ENCODE measurements around the gene CCDC171. TPM values are rescaled to one million over a fixed set of nuclear protein-coding genes. Genes with fewer than 3 reads are reported as not detected.

CCDC171 gene
- total RNA-seq, 1 experiment from 2014 or later: 2.8 TPM

- no peaks in the 10 kb centered on the region for H3K9me3 Mint-ChIP-seq
- no peaks in the 10 kb centered on the region for H3K36me3 Mint-ChIP-seq
- no peak overlapping the region for H3K27ac Mint-ChIP-seq
- POLR2A ChIA-PET: no interaction called here
- TF ChIP-seq NR2C2 (CRISPR knock-in tag; IDR thresholded peaks at IDR 0.05) (no peak), CTCF (IDR thresholded peaks at IDR 0.05) (peak; percentile 34)
- no peaks in the 10 kb centered on the region for H3K27me3 Mint-ChIP-seq (ENCODE audit: low read depth)
- H3K4me1 Mint-ChIP-seq: no peaks in the 10 kb centered on the region; the same call in 1 of the 2 replicates
- CTCF ChIA-PET: interaction anchor here (1.6 kb wide), 1 partner anchor 260 kb away, joined by 7 read pairs; no protein-coding TSS in a partner anchor
- DNase-seq (ENCODE audit: low spot score): no peak
- no peak for ATAC-seq
- H3K4me3 Mint-ChIP-seq: no peak overlapping the region
Observed at GRCh38 chr9:15873573-15874177, 320.8 kb downstream of the CCDC171 start.

DNA sequence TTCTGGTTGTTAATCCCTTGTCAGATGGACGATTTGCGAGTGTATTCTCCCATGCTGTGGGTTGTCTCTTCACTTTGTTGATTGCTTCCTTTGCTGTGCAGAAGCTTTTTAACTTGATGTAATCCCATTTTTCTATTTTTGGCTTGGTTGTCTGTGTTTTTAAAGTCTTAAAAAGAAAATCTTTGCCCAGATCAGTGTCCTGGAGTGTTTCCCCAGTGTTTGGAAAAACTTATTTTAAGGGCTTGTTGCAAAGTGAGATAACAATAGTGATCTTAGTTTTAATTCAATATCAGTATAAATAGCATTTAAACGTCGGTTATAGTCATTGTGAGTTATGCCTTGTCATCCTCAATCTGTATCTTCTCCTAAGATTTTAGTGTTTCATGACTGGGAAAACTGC is 329.5 kb downstream of the CCDC171 start:
- ATAC-seq (no peak), DNase-seq (ENCODE audit: low spot score) (no peak)
- Mint-ChIP-seq H3K27me3 (ENCODE audit: low read depth) (no peaks in the 10 kb centered on the region), H3K4me1 (peaks cover 9% of the 10 kb centered on the region), H3K9me3 (no peaks in the 10 kb centered on the region), H3K27ac (no peak overlapping the region), H3K4me3 (no peak overlapping the region), H3K36me3 (no peaks in the 10 kb centered on the region)
- POLR2A ChIA-PET: interaction anchor here (0.6 kb wide), 1 partner anchor 71 kb away, joined by 6 read pairs; no protein-coding TSS in a partner anchor
- CTCF ChIA-PET: no interaction called here
- no peak for TF ChIP-seq ZNF532 (CRISPR knock-in tag; IDR thresholded peaks at IDR 0.05; ENCODE audit: borderline replicate concordance)
- TF ChIP-seq NFYB (CRISPR knock-in tag; conservative IDR thresholded peaks at IDR 0.05; ENCODE audit: low read depth): no peak
- TF ChIP-seq ATF6 (CRISPR knock-in tag; IDR thresholded peaks at IDR 0.05): no peak
- TF ChIP-seq PRRX2 (CRISPR knock-in tag; IDR thresholded peaks at IDR 0.05): no peak
- no peak for TF ChIP-seq FOXJ3 (CRISPR knock-in tag; IDR thresholded peaks at IDR 0.05; ENCODE audit: borderline replicate concordance)
- TF ChIP-seq CREB1 (CRISPR knock-in tag; IDR thresholded peaks at IDR 0.05): no peak
- TF ChIP-seq FOXP4 (CRISPR knock-in tag; IDR thresholded peaks at IDR 0.05): no peak
- TF ChIP-seq CREM (CRISPR knock-in tag; IDR thresholded peaks at IDR 0.05): no peak
- no peak for TF ChIP-seq STAT6 (CRISPR knock-in tag; conservative IDR thresholded peaks at IDR 0.05; ENCODE audit: low read depth)
- no peak for TF ChIP-seq NR1H2 (CRISPR knock-in tag; IDR thresholded peaks at IDR 0.05)
- TF ChIP-seq CBFB (CRISPR knock-in tag; IDR thresholded peaks at IDR 0.05; ENCODE audit: low read depth): no peak
- TF ChIP-seq KAT7 (CRISPR knock-in tag; IDR thresholded peaks at IDR 0.05; ENCODE audit: borderline replicate concordance): no peak
- no peak for TF ChIP-seq ZNF317 (CRISPR knock-in tag; IDR thresholded peaks at IDR 0.05; ENCODE audit: borderline replicate concordance, low read depth)
- TF ChIP-seq, protein P1, sequence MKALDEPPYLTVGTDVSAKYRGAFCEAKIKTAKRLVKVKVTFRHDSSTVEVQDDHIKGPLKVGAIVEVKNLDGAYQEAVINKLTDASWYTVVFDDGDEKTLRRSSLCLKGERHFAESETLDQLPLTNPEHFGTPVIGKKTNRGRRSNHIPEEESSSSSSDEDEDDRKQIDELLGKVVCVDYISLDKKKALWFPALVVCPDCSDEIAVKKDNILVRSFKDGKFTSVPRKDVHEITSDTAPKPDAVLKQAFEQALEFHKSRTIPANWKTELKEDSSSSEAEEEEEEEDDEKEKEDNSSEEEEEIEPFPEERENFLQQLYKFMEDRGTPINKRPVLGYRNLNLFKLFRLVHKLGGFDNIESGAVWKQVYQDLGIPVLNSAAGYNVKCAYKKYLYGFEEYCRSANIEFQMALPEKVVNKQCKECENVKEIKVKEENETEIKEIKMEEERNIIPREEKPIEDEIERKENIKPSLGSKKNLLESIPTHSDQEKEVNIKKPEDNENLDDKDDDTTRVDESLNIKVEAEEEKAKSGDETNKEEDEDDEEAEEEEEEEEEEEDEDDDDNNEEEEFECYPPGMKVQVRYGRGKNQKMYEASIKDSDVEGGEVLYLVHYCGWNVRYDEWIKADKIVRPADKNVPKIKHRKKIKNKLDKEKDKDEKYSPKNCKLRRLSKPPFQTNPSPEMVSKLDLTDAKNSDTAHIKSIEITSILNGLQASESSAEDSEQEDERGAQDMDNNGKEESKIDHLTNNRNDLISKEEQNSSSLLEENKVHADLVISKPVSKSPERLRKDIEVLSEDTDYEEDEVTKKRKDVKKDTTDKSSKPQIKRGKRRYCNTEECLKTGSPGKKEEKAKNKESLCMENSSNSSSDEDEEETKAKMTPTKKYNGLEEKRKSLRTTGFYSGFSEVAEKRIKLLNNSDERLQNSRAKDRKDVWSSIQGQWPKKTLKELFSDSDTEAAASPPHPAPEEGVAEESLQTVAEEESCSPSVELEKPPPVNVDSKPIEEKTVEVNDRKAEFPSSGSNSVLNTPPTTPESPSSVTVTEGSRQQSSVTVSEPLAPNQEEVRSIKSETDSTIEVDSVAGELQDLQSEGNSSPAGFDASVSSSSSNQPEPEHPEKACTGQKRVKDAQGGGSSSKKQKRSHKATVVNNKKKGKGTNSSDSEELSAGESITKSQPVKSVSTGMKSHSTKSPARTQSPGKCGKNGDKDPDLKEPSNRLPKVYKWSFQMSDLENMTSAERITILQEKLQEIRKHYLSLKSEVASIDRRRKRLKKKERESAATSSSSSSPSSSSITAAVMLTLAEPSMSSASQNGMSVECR (CRISPR knock-in tag; IDR thresholded peaks at IDR 0.05; ENCODE audit: borderline replicate concordance): no peak
